HG02885 (cell line): ENCODE measurements around the gene ZNF367.
"Not testable (repeated sequence)": the region's sequence is repeated elsewhere in the genome, so short reads cannot be mapped to it uniquely, and the experiment has no call there.

Source experiments
- ATAC-seq: cut with Tn5 transposase; IDR thresholded peaks from one replicate; pipeline ENCODE4 v1.9.1; 2021; ENCODE audit warnings: mild to moderate bottlenecking; ENCODE audit not compliant: unreplicated experiment, poor library complexity

The ZNF367 gene

GRCh38 chr9:96375507-96375906, 42.7 kb downstream of the ZNF367 start:
- ATAC-seq = not testable (repeated sequence)

GRCh38 chr9:96367943-96368342, 50.2 kb downstream of the ZNF367 start:
- ATAC-seq = no peak

- ATAC-seq = no peak
Observed at GRCh38 chr9:96363175-96363967, 54.8 kb downstream of the ZNF367 start.

- ATAC-seq = not testable (repeated sequence)
Observed at GRCh38 chr9:96362119-96362518, 56.1 kb downstream of the ZNF367 start.

GRCh38 chr9:96361668-96362067, 56.5 kb downstream of the ZNF367 start:
- ATAC-seq = no peak

GRCh38 chr9:96360976-96361375, 57.2 kb downstream of the ZNF367 start:
- ATAC-seq = no peak

- ATAC-seq = not testable (repeated sequence)
Observed at GRCh38 chr9:96360523-96360922, 57.6 kb downstream of the ZNF367 start.

GRCh38 chr9:96350866-96351265, 67.3 kb downstream of the ZNF367 start:
- no peak for ATAC-seq

GRCh38 chr9:96348261-96348660, 69.9 kb downstream of the ZNF367 start:
- ATAC-seq = no peak

GRCh38 chr9:96345551-96345950, 72.6 kb downstream of the ZNF367 start:
- ATAC-seq = no peak

- ATAC-seq = no peak
Observed at GRCh38 chr9:96344458-96345180, 73.6 kb downstream of the ZNF367 start.

GRCh38 chr9:96343515-96344360, 74.4 kb downstream of the ZNF367 start:
- ATAC-seq = no peak

GRCh38 chr9:96342571-96343245, 75.5 kb downstream of the ZNF367 start:
- ATAC-seq = no peak

GRCh38 chr9:96340707-96341106, 77.5 kb downstream of the ZNF367 start:
- no peak for ATAC-seq

GRCh38 chr9:96338299-96338698, 79.9 kb downstream of the ZNF367 start:
- no peak for ATAC-seq
